VCaP (cell line): Measurements from ENCODE around the gene ROBO1.

ENCODE experiments used
- H3K27ac ChIP-seq: fragments of 450-650 bp; 2 replicates; pipeline ENCODE4 v1.5.1; 2017
- CTCF ChIP-seq: fragments of 450-650 bp; conservative IDR thresholded peaks from 2 replicates; pipeline ENCODE4 v1.5.1; 2017; ENCODE audit warnings: mild to moderate bottlenecking, moderate library complexity

ROBO1 gene

DNA sequence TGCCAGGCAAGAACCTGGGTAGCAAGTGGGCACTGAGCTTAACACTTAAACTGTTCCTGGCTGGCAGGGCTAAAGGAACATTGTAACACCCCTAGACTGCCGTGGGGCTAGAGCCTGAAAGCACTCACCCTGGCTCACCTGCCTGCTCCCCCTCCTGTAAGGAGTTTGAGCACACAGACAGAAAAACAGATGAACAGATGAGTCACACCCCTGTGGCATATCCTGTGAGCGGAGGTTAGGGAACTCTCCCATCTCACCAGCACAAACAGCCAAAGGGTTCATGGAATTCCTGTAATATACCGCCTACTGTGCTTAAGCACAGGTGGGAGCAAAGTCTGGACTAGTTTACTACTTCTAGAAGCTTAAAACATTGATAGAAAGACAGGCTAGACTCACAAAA lies 300.1 kb downstream of the ROBO1 start:
- H3K27ac ChIP-seq, result no peak overlapping the region
- TF ChIP-seq CTCF, result no peak

DNA sequence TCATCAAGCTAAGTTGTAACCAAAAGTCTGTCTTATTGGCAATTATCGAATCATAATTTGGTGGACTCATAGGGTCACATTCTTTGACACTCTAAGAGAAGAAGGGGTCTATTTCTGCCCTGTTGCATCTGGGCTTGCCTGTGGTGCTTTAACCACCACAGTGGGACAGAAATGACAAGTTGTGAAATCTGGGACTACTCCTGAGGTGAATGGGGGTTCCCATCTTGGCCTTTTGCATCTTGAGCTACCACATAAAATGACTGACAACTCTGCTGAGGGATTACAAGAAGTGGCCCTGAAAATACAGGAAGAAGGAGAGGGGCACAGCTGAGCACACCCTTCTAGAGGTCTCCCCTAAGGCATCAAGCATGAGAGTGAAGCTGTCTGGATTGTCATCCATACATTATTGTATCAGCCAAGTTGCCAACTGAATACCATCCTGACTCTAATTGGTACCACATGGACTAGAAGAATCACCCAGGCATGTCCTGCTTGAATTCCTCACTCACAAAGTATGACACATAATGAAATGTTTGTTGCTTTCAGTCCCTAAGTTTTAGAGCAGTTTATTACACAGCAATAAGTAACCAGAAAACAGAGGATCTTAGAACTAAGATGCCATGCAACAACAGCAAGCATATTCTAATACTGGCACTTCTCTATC lies 306.5 kb downstream of the ROBO1 start:
- no peak for TF ChIP-seq CTCF
- no peak overlapping the region for H3K27ac ChIP-seq

DNA sequence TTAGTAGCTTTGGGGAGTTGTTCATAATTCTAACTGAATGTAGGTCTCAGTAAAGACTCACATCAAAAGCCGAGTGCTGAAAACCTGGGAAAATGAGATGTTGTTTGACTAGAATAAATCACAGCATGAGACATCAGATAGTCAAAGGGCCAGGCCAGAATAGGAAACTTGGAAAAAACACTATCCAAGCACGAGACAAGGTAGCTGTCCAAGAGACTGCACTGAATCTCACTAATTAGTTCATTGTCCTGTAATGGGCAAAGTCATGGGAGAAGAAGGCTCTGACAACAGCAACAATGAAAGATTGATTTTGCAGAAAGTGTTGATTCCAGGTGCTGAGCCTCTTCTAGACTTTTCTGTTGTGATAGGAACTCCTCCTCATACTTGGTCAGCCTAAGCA lies 314.2 kb downstream of the ROBO1 start:
- no peak for TF ChIP-seq CTCF
- H3K27ac ChIP-seq, result no peak overlapping the region

GRCh38 chr3:79436387-79436786 lies 331.4 kb downstream of the ROBO1 start:
- TF ChIP-seq CTCF, result no peak
- no peak overlapping the region for H3K27ac ChIP-seq

GRCh38 chr3:79427081-79427480 lies 340.7 kb downstream of the ROBO1 start:
- H3K27ac ChIP-seq, result no peak overlapping the region
- TF ChIP-seq CTCF, result no peak

GRCh38 chr3:79424811-79425210 lies 343.0 kb downstream of the ROBO1 start:
- TF ChIP-seq CTCF, result no peak
- H3K27ac ChIP-seq, result no peak overlapping the region

DNA sequence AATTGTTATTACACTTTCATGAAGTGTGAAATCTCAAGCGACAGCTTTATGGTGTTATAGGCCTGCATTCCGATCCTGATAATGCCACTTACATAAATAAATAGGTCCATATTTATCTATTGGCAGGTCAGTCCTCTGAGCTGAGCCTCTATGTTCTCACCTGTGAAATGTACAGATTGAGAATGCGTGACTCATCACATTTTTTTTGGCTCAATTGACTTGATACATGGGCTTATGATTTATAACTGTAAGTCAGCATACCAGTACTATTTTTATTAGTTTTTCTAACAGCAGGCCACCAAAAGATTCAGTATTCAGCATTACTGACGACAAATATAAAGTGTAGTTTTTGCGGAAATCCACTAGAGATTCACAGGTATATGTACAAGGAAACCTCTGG lies 344.4 kb downstream of the ROBO1 start:
- no peak for TF ChIP-seq CTCF
- no peak overlapping the region for H3K27ac ChIP-seq
